IPS DF 19.7 (cell line): ENCODE measurements around the gene HNF4A.

Experiments used
- DNase-seq: peaks from one replicate; pipeline ENCODE4 v3.0.0-alpha.2; 2013; ENCODE audit warnings: low read depth, low spot score

HNF4A gene

DNA sequence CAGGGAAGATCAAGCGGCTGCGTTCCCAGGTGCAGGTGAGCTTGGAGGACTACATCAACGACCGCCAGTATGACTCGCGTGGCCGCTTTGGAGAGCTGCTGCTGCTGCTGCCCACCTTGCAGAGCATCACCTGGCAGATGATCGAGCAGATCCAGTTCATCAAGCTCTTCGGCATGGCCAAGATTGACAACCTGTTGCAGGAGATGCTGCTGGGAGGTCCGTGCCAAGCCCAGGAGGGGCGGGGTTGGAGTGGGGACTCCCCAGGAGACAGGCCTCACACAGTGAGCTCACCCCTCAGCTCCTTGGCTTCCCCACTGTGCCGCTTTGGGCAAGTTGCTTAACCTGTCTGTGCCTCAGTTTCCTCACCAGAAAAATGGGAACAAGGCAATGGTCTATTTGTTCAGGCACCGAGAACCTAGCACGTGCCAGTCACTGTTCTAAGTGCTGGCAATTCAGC, 68.6 kb downstream of the HNF4A start:
- DNase-seq = no peak

DNA sequence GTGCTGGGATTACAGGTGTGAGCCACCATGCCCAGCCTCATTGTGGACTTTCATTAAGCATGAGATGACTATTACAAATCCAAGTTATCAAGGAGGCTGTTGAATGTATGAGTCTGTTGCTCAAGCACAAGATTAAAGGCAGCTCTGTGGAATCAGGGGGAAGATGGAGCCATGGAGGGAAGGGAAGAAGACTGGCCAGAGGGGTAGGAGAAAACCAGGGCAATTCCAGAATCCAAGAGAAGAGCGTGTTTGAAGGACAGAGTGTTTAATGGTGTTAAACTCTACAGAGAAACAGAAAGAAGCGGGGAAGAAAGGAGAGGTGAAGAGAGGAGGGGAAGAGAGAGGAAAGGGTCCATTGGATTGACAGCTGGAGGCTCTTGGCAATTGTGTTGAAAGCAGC, 70.4 kb downstream of the HNF4A start:
- DNase-seq = no peak

- DNase-seq = no peak
These were observed 71.6 kb downstream of the HNF4A start for GRCh38 chr20:44426879-44427790.

- no peak for DNase-seq
These were observed 72.3 kb downstream of the HNF4A start for GRCh38 chr20:44427804-44428173.

GRCh38 chr20:44428174-44429016, 72.9 kb downstream of the HNF4A start:
- DNase-seq = no peak

DNA sequence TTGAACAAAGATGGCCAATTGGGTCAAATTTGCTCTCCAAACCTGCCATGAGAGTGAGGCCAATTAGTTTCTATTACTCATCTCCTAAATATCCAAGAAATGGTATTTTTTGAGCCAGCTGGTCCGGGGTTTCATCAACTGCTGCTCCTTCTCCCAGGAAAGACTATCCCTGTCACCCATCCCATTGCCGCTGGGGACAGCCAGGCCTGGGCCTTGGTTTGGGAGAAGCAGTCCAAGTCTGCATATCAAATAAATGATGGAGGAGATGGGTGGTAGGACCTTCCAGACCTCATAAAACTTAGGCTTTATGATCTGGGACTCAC, 73.5 kb downstream of the HNF4A start:
- DNase-seq = no peak

DNA sequence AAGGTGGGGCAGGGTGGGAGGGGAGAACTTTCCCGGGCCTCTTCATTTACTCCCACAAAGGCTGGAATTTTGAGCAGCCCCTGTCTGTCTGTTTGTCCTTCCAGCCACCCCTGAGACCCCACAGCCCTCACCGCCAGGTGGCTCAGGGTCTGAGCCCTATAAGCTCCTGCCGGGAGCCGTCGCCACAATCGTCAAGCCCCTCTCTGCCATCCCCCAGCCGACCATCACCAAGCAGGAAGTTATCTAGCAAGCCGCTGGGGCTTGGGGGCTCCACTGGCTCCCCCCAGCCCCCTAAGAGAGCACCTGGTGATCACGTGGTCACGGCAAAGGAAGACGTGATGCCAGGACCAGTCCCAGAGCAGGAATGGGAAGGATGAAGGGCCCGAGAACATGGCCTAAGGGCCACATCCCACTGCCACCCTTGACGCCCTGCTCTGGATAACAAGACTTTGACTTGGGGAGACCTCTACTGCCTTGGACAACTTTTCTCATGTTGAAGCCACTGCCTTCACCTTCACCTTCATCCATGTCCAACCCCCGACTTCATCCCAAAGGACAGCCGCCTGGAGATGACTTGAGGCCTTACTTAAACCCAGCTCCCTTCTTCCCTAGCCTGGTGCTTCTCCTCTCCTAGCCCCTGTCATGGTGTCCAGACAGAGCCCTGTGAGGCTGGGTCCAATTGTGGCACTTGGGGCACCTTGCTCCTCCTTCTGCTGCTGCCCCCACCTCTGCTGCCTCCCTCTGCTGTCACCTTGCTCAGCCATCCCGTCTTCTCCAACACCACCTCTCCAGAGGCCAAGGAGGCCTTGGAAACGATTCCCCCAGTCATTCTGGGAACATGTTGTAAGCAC, 74.1 kb downstream of the HNF4A start:
- no peak for DNase-seq

DNA sequence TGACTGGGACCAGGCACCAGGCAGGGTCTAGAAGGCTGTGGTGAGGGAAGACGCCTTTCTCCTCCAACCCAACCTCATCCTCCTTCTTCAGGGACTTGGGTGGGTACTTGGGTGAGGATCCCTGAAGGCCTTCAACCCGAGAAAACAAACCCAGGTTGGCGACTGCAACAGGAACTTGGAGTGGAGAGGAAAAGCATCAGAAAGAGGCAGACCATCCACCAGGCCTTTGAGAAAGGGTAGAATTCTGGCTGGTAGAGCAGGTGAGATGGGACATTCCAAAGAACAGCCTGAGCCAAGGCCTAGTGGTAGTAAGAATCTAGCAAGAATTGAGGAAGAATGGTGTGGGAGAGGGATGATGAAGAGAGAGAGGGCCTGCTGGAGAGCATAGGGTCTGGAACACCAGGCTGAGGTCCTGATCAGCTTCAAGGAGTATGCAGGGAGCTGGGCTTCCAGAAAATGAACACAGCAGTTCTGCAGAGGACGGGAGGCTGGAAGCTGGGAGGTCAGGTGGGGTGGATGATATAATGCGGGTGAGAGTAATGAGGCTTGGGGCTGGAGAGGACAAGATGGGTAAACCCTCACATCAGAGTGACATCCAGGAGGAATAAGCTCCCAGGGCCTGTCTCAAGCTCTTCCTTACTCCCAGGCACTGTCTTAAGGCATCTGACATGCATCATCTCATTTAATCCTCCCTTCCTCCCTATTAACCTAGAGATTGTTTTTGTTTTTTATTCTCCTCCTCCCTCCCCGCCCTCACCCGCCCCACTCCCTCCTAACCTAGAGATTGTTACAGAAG, 75.0 kb downstream of the HNF4A start:
- DNase-seq = no peak

GRCh38 chr20:44431118-44431501, 75.6 kb downstream of the HNF4A start:
- no peak for DNase-seq

GRCh38 chr20:44431502-44432234, 76.2 kb downstream of the HNF4A start:
- no peak for DNase-seq

DNA sequence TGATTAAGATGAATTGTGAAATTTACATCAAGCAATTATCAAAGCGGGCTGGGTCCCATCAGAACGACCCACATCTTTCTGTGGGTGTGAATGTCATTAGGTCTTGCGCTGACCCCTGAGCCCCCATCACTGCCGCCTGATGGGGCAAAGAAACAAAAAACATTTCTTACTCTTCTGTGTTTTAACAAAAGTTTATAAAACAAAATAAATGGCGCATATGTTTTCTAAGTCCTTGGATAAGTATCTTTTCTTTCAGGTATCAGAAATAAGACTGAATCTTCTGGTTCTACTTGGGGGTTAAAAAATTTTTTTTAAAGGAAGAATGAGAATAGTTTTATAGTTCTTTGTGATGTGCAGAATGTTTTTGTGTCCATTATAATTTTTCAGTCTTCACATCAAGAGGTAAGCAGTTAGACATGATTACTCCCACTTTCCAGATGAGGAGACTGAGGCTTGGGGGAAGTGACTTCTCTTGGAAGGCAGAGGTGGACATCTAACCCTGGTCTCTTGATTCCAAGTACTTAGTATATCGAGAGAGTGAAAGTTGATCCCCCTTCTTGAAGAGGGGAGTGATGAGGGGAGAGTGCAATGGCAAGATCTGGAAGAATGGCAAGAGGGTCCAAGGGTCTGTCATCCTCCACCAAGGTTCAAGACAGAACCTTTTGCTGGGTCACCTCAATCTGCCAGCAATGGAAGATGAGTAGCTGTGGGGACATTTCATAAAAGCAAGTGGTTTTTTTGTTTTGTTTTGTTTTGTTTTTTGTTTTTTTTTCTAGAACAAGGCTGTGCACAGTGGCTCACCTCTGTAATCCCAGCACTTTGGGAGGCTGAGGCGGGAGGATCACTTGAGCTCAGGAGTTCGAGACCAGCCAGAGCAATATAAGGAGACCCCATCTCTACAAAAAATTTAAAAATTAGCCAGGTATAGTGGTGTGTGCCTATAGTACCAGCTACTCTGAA, 77.4 kb downstream of the HNF4A start:
- no peak for DNase-seq

DNA sequence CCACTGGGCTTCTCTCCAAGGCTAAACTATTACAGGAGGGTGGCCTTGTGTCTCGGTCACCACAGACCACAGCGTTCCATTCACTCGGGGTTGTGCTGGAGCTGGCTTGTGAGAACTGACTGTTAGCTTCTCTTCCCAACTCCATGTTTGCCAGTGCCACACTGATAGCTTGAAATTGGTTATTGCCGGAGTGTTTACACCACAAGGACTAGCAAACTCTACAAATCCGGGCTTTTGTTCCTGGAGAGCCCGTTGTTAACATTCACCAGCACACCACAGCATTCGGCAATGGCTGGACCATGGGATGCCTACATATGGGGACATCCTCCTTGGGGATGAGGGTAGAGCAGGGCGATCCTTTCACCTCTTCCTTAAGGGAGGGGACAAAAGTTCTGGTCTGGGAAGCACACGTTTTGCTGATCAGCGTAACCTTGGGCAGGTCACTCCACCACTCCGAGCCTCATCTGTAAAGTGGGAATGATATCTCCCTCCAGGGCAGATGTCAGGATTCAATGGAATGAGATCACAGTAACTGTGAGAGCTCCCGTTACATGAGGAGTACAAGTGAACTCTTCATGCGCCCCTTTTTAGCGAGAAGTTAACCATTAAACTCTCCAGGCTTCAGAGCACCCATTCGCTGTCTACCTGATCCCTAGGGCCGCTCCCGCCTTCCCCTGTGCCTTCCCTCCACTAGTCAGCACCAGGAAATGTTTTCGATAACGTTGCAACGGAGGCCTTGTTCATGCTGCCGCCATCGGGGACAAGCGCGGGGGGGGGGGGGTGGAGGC, 78.4 kb downstream of the HNF4A start:
- DNase-seq = no peak

GRCh38 chr20:44435630-44436335, 80.3 kb downstream of the HNF4A start:
- no peak for DNase-seq

DNA sequence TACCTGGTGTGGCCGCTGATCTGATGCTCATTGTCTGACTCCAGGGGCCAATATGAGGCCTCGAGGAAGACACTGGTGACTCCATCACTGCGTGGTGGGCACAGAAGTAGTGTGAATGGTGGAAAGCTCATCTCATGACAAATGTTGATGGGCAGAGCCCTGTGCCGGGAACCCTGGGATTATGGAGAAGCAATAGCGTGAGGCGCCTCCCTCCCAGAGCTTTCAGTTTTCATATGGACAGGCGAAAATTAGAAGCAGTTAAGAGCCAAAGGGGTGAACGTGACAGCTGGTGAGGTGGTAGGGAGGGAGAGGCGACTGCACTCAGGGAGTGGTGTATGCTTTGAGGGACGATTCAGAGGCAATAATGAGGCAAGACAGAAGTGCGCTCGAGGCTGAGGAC, 80.9 kb downstream of the HNF4A start:
- DNase-seq = no peak

GRCh38 chr20:44437497-44437896, 82.0 kb downstream of the HNF4A start:
- DNase-seq = no peak

- DNase-seq = no peak
These were observed 83.3 kb downstream of the HNF4A start for GRCh38 chr20:44438782-44439181.

GRCh38 chr20:44439318-44439717, 83.8 kb downstream of the HNF4A start:
- DNase-seq = no peak
